BE2C (cell line): ENCODE data around the gene PDCD1.
A peak's percentile ranks its signal among the peaks of the same experiment; 100 is the strongest.

ENCODE experiments used
- DNase-seq: peaks from one replicate; pipeline ENCODE4 v3.0.0-alpha.2; 2020
- H3K27me3 ChIP-seq: fragments of 250-450 bp; sonication (Bioruptor Pico); 2 replicates; pipeline ENCODE4 v1.5.1; 2020; ENCODE audit warnings: mild to moderate bottlenecking
- H3K36me3 ChIP-seq: fragments of 250-450 bp; sonication (Bioruptor Pico); 2 replicates; pipeline ENCODE4 v1.5.1; 2020; ENCODE audit warnings: mild to moderate bottlenecking
- H3K4me1 ChIP-seq: fragments of 250-450 bp; sonication (Bioruptor Pico); 2 replicates; pipeline ENCODE4 v1.5.1; 2020
- H3K4me3 ChIP-seq: 2 replicates; pipeline ENCODE4 v1.5.1; 2011; ENCODE audit warnings: low read depth, low read length
- H3K9me3 ChIP-seq: fragments of 250-450 bp; sonication (Bioruptor Pico); 2 replicates; pipeline ENCODE4 v1.5.1; 2020
- CTCF ChIP-seq: IDR thresholded peaks from 2 replicates; pipeline ENCODE4 v1.5.1; 2012; ENCODE audit warnings: mild to moderate bottlenecking, low read depth, low read length

PDCD1 gene

GRCh38 chr2:241871538-241872312, 13.0 kb upstream of the PDCD1 start:
- DNase-seq: peak; percentile 13
- H3K36me3 ChIP-seq: no peaks in the 10 kb centered on the region
- no peaks in the 10 kb centered on the region for H3K27me3 ChIP-seq
- peaks cover 6% of the 10 kb centered on the region; the same call in 1 of the 2 replicates for H3K4me1 ChIP-seq
- no peaks in the 10 kb centered on the region for H3K9me3 ChIP-seq
- no peak overlapping the region for H3K4me3 ChIP-seq
- no peak for TF ChIP-seq CTCF

- TF ChIP-seq CTCF: no peak
- H3K27me3 ChIP-seq: no peaks in the 10 kb centered on the region
- no peak for DNase-seq
- H3K4me3 ChIP-seq: no peak overlapping the region
- H3K36me3 ChIP-seq: no peaks in the 10 kb centered on the region
- H3K4me1 ChIP-seq: peaks cover 6% of the 10 kb centered on the region; the same call in 1 of the 2 replicates
- H3K9me3 ChIP-seq: no peaks in the 10 kb centered on the region
These were observed 12.2 kb upstream of the PDCD1 start for GRCh38 chr2:241870611-241871537.

GRCh38 chr2:241870081-241870541, 11.4 kb upstream of the PDCD1 start:
- no peak for TF ChIP-seq CTCF
- no peaks in the 10 kb centered on the region for H3K36me3 ChIP-seq
- H3K27me3 ChIP-seq: no peaks in the 10 kb centered on the region
- peaks cover 6% of the 10 kb centered on the region; the same call in 1 of the 2 replicates for H3K4me1 ChIP-seq
- H3K4me3 ChIP-seq: no peak overlapping the region
- peak; percentile 19 for DNase-seq
- no peaks in the 10 kb centered on the region for H3K9me3 ChIP-seq

- H3K27me3 ChIP-seq: no peaks in the 10 kb centered on the region
- H3K4me1 ChIP-seq: peaks cover 6% of the 10 kb centered on the region; the same call in 1 of the 2 replicates
- TF ChIP-seq CTCF: no peak
- H3K9me3 ChIP-seq: no peaks in the 10 kb centered on the region
- DNase-seq: peak; percentile 8
- H3K4me3 ChIP-seq: no peak within 1 kb of the TSS
- H3K36me3 ChIP-seq: no peaks in the 10 kb centered on the region
These were observed 10.6 kb upstream of the PDCD1 start, which contains the start of gene RTP5 for GRCh38 chr2:241869087-241869961. TSS of gene RTP5 (plus strand) at chr2:241869729. CDS start at chr2:241869757, 28 bp downstream.

- DNase-seq: peak; percentile 6
- no peak overlapping the region for H3K4me3 ChIP-seq
- H3K36me3 ChIP-seq: no peaks in the 10 kb centered on the region
- no peaks in the 10 kb centered on the region for H3K9me3 ChIP-seq
- no peak for TF ChIP-seq CTCF
- peaks cover 6% of the 10 kb centered on the region; the same call in 1 of the 2 replicates for H3K4me1 ChIP-seq
- no peaks in the 10 kb centered on the region for H3K27me3 ChIP-seq
These were observed 10.0 kb upstream of the PDCD1 start for GRCh38 chr2:241868661-241869081.
